Fibroblast of peridontal ligament (primary cell): Measurements from ENCODE around the gene PAK1.
A peak's percentile ranks its signal among the peaks of the same experiment; 100 is the strongest.
"Not testable (repeated sequence)": the region's sequence is repeated elsewhere in the genome, so short reads cannot be mapped to it uniquely, and the experiment has no call there.

Experiments used
- DNase-seq: peaks from one replicate; pipeline ENCODE4 v3.0.0-alpha.2; 2010; ENCODE audit errors: extremely low read depth

The PAK1 gene

GRCh38 chr11:77403211-77403610 lies 70.7 kb downstream of the PAK1 start:
- no peak for DNase-seq

- no peak for DNase-seq
These were observed 71.7 kb downstream of the PAK1 start for GRCh38 chr11:77402218-77402556.

GRCh38 chr11:77401486-77402217 lies 72.2 kb downstream of the PAK1 start:
- DNase-seq, result no peak

- no peak for DNase-seq
These were observed 73.0 kb downstream of the PAK1 start for GRCh38 chr11:77400775-77401449.

GRCh38 chr11:77400271-77400670 lies 73.6 kb downstream of the PAK1 start:
- DNase-seq, result no peak

GRCh38 chr11:77397631-77398030 lies 76.3 kb downstream of the PAK1 start:
- DNase-seq, result no peak

GRCh38 chr11:77396911-77397310 lies 77.0 kb downstream of the PAK1 start:
- no peak for DNase-seq

- DNase-seq, result no peak
These were observed 77.6 kb downstream of the PAK1 start for GRCh38 chr11:77396305-77396704.

- DNase-seq, result no peak
These were observed 78.3 kb downstream of the PAK1 start for GRCh38 chr11:77395460-77396173.

GRCh38 chr11:77392842-77393241 lies 81.1 kb downstream of the PAK1 start:
- DNase-seq, result no peak

GRCh38 chr11:77387701-77388100 lies 86.2 kb downstream of the PAK1 start:
- no peak for DNase-seq

- peak; percentile 91 for DNase-seq
These were observed 87.7 kb downstream of the PAK1 start for GRCh38 chr11:77386178-77386577.

- DNase-seq, result not testable (repeated sequence)
These were observed 88.6 kb downstream of the PAK1 start for GRCh38 chr11:77385255-77385771.

- no peak for DNase-seq
These were observed 89.3 kb downstream of the PAK1 start for GRCh38 chr11:77384571-77384970.

- not testable (repeated sequence) for DNase-seq
These were observed 90.5 kb downstream of the PAK1 start for GRCh38 chr11:77383349-77383748.

GRCh38 chr11:77381729-77382665 lies 91.9 kb downstream of the PAK1 start:
- peak; percentile 88 for DNase-seq

- DNase-seq, result no peak
These were observed 94.0 kb downstream of the PAK1 start for GRCh38 chr11:77379934-77380333.

- DNase-seq, result no peak
These were observed 94.6 kb downstream of the PAK1 start for GRCh38 chr11:77379253-77379652.

GRCh38 chr11:77377734-77378133 lies 96.2 kb downstream of the PAK1 start:
- DNase-seq, result no peak

- DNase-seq, result peak; percentile 49
These were observed 98.8 kb downstream of the PAK1 start for GRCh38 chr11:77375107-77375506.

GRCh38 chr11:77374611-77375031 lies 99.3 kb downstream of the PAK1 start:
- no peak for DNase-seq

GRCh38 chr11:77374108-77374507 lies 99.8 kb downstream of the PAK1 start:
- no peak for DNase-seq
